Fibroblast of upper back skin (primary cell): ENCODE data around the gene LRCH3.
"Not testable (repeated sequence)": the region's sequence is repeated elsewhere in the genome, so short reads cannot be mapped to it uniquely, and the experiment has no call there.

Experiments used
- DNase-seq: peaks from one replicate; pipeline ENCODE4 v3.0.0-alpha.2; 2013

Gene LRCH3

GRCh38 chr3:197836244-197836643 is 45.2 kb downstream of the LRCH3 start:
- DNase-seq = no peak

DNA sequence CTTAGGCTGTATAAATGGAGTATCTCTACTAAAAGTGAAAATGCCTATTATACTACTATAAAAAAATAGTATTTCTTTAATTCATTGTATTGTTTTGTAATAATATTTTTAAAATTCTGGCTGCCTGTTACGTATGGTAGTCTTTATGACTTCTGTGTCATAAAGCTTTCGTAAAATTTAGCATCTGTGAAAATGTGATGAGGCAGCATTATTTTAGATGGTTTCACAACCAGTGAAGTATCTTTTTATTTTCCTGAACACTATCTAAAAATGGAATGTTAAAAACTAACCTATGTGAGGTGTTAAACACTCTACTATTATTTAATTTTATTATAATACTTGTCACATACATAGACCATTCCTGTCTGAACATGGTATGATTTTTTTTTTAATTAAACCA is 46.2 kb downstream of the LRCH3 start:
- no peak for DNase-seq

DNA sequence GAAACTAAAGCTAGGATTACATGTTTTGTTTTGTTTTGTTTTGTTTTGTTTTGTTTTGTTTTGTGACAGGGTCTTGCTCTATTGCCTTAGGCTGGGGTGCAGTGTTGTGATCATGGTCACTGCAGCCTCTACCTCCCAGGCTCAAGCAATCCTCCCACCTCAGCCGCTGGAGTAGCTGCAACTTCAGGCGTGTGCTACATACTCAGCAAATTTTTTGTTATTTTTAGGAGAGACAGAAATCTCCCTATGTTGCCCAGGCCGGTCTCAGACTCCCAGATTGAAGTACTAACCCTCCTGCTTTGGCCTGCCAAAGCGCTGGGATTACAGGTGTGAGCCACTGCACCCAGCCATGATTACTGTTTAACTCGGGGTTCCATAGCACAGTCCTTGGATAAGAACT is 50.7 kb downstream of the LRCH3 start:
- no peak for DNase-seq

DNA sequence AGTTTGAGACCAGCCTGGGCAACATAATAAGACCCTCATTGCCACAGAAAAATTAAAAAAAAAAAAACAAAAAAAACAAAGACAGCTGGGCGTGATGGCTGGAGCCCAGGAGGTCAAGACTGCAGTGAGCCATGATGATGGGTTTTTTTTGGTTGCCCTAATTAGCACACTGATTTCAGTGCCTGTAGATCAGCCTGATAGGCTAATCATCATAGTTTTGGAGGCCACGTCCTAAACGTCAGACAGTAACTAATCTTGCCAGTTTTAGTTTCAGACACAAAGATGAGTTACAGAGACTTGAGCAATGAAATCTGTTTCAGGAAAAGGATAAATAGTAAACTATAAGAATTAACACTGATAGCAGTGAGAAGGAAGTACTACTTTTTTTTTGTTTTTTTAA is 55.4 kb downstream of the LRCH3 start:
- DNase-seq = no peak

GRCh38 chr3:197847866-197848401 is 56.9 kb downstream of the LRCH3 start:
- DNase-seq = no peak

DNA sequence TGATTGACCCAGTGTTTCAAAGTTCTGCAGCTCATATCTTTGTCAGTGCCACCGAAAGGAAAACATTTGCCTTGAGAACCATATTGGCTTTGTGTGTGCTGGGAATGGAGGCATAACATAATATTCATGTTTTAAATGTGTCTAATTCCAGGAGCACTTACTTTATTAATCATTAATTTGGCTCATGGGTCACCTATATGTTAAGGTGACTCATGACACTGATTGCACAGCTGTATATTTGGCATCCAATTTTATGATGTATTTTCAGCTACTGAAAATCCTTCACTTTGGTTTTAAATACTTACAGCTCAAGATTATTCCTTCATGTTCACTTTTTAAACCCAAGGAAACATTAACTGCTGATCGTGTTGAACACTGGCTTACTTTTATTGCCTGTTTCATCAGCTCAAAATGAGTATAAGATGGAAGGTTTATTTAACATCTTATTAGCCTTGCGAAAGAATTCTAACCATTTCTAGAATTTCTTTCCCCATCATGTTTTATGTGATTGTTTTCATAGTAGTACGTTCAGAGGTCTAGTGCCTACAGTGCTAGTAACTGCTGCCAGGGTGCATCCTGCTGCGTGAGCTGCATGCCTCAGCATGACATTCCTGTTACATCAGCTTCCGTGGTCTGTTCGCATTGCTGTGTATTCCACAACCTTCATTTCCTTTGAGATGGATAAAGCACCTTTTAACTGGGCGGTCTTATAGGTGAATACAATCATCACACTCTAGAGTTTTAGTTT is 63.7 kb downstream of the LRCH3 start:
- DNase-seq = peak; percentile 99

- DNase-seq = no peak
These were observed 64.5 kb downstream of the LRCH3 start for GRCh38 chr3:197855571-197855970.

- DNase-seq = no peak
These were observed 65.3 kb downstream of the LRCH3 start for GRCh38 chr3:197856199-197856816.

- no peak for DNase-seq
These were observed 67.1 kb downstream of the LRCH3 start for GRCh38 chr3:197858133-197858532.

DNA sequence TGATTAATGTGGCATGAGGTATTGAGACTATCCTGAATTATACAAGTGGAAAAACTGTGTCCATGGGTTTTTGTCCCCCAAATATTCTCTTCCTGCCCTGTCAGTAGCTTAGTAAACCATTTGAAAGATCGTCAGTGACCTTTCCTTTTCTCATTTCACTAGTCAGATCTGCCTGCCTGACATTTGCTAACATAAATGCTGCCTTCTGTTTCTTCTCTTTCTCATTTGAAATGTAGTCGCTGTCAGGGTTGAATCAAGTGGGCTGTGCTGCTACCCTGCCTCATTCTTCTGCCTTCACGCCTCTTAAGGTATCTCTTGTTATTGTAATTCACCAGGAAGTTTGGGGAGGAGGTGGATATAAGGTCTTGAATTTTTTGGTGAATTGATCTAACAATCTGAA is 67.5 kb downstream of the LRCH3 start:
- DNase-seq = no peak

- no peak for DNase-seq
These were observed 75.0 kb downstream of the LRCH3 start for GRCh38 chr3:197866035-197866434.

- no peak for DNase-seq
These were observed 82.3 kb downstream of the LRCH3 start for GRCh38 chr3:197873329-197873728.

DNA sequence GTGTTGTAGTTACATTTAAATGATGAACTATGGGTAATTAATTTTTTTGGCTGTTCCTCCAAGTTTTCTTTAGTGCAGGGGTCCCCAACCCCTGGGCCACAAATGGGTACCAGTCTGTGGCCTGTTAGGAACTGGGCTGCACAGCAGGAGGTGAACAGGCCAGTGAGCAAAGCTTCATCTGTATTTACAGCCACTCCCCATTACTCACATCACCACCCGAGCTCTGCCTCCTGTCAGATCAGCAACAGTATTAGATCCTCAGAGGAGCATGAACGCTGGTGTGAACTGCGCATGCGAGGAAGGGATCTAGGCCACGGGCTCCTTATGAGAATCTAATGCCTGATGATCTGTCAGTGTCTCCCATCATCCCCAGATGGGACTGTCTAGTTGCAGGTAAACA is 83.0 kb downstream of the LRCH3 start:
- DNase-seq = no peak

GRCh38 chr3:197874653-197875052 is 83.6 kb downstream of the LRCH3 start:
- no peak for DNase-seq

DNA sequence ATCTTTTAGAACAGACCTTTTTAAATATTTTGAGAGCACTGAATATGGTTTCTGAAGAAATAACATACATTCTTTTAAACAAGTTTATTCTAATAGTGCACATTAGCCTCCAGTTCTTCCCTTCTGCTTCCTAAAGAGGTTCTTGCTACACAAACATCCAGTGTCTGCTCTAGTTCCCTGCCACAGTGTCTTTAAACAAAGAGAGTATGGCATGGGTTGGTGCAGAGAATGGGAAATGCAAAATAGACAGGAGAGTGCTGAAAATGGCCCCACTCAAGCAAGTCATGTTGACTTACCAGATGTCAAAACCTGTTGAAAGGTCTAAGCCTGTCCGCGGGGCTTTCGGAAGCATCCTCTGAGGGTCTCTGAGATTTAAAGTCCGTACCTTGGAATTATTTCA is 86.8 kb downstream of the LRCH3 start:
- DNase-seq = no peak

- DNase-seq = no peak
These were observed 87.4 kb downstream of the LRCH3 start for GRCh38 chr3:197878427-197878826.

GRCh38 chr3:197880491-197881269 is 89.6 kb downstream of the LRCH3 start:
- DNase-seq = no peak

GRCh38 chr3:197881270-197881969 is 90.4 kb downstream of the LRCH3 start:
- DNase-seq = no peak

GRCh38 chr3:197881970-197882338 is 90.9 kb downstream of the LRCH3 start:
- DNase-seq = no peak

GRCh38 chr3:197882586-197882985 is 91.5 kb downstream of the LRCH3 start:
- DNase-seq = no peak

- DNase-seq = no peak
These were observed 92.5 kb downstream of the LRCH3 start for GRCh38 chr3:197883541-197883940.

GRCh38 chr3:197884330-197884729 is 93.3 kb downstream of the LRCH3 start:
- not testable (repeated sequence) for DNase-seq

DNA sequence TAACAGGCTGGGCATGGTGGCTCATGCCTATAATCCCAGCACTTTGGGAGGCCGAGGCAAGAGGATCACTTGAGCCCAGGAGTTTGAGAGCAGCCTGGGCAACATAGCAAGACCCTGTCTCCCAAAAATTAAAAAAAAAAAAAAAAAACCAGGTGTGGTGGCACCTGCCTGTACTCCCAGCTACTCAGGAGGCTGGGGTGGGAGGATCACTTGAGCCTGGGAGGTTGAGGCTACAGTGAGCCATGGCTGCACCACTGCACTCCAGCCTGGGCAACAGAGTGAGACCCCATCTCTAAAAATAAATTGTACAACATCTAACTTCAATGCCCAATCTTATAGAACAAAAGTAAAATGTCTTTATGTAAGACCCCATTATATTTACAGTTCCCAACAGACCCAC is 95.0 kb downstream of the LRCH3 start:
- not testable (repeated sequence) for DNase-seq
